Measurements from ENCODE around the gene TBRG4. TPM values are rescaled to one million over a fixed set of nuclear protein-coding genes. Genes with fewer than 3 reads are reported as not detected.

Gene TBRG4
- total RNA-seq = 10 to 100 TPM; 24.2 to 92.2 (median 54.6) TPM

- TF ChIP-seq POLR2AphosphoS5 (IDR thresholded peaks at IDR 0.05) (peak; percentile 99), CTCF (IDR thresholded peaks at IDR 0.05) (peak in 2 of 6 experiments; percentile 17 to 37), POLR2A (IDR thresholded peaks at IDR 0.05) (peak; percentile 58 to 97 (median 81)), EP300 (IDR thresholded peaks at IDR 0.05) (peak in 2 of 4 donors; percentile 57 to 74)
- peaks cover 21 to 54% (median 37%) of the 10 kb centered on the region in 4 donors for H3K4me1 ChIP-seq
- DNase-seq (peak; percentile 94 to 99), ATAC-seq (ENCODE audit: low FRiP score in 2 of 2) (peak; percentile 98 to 99)
- no peaks in the 10 kb centered on the region for H3K9me3 ChIP-seq
- H3K36me3 ChIP-seq = peaks cover 12 to 27% (median 26%) of the 10 kb centered on the region in 4 donors
- WGBS, 2 donors = 0 to 1% methylated on average over 46 to 59 of the region's 64 CpGs
- no peaks in the 10 kb centered on the region for H3K27me3 ChIP-seq
- peak within 1 kb of the TSS; percentile 64 to 82 (median 69) for H3K4me3 ChIP-seq
- peak within 1 kb of the TSS; percentile 90 to 96 (median 94) for H3K27ac ChIP-seq
Observed at GRCh38 chr7:45111298-45112223, at the start of gene TBRG4. Gene TBRG4 (minus strand): TSS chr7:45111697. CDS start chr7:45109237, 2,460 bp downstream.

GRCh38 chr7:45161138-45161537, 49.6 kb upstream of the TBRG4 start:
- Histone ChIP-seq H3K4me3 (peak overlapping the region in 3 of 4 donors; percentile 48 to 67 (median 52)), H3K9me3 (peaks cover 0 to 11% (median 3%) of the 10 kb centered on the region in 4 donors), H3K27me3 (peaks cover 0 to 8% (median 3%) of the 10 kb centered on the region in 4 donors), H3K4me1 (peaks cover 0 to 20% (median 5%) of the 10 kb centered on the region in 4 donors), H3K36me3 (peaks cover 0 to 16% (median 0%) of the 10 kb centered on the region in 4 donors), H3K27ac (peak overlapping the region; percentile 40 to 94 (median 62))
- TF ChIP-seq CTCF (IDR thresholded peaks at IDR 0.05) (no peak), POLR2A (IDR thresholded peaks at IDR 0.05) (no peak), EP300 (IDR thresholded peaks at IDR 0.05) (no peak), POLR2AphosphoS5 (IDR thresholded peaks at IDR 0.05) (no peak)
- ATAC-seq (ENCODE audit: low FRiP score in 2 of 2) (no peak), DNase-seq (no peak)
- 51 to 62% methylated on average over 4 of the region's 4 CpGs for WGBS, 2 donors

GRCh38 chr7:45160417-45160881, 49.0 kb upstream of the TBRG4 start:
- H3K27ac ChIP-seq = peak overlapping the region in 3 of 4 donors; percentile 41 to 94 (median 83)
- 27 to 49% methylated on average over 10 of the region's 10 CpGs for WGBS, 2 donors
- H3K27me3 ChIP-seq = peaks cover 0 to 8% (median 3%) of the 10 kb centered on the region in 4 donors
- no peak for TF ChIP-seq POLR2A (IDR thresholded peaks at IDR 0.05)
- no peak for TF ChIP-seq POLR2AphosphoS5 (IDR thresholded peaks at IDR 0.05)
- no peak for TF ChIP-seq CTCF (IDR thresholded peaks at IDR 0.05)
- TF ChIP-seq EP300 (IDR thresholded peaks at IDR 0.05) = no peak
- peaks cover 0 to 20% (median 5%) of the 10 kb centered on the region in 4 donors for H3K4me1 ChIP-seq
- ATAC-seq (ENCODE audit: low FRiP score in 2 of 2) (no peak), DNase-seq (no peak)
- H3K36me3 ChIP-seq = peaks cover 0 to 16% (median 0%) of the 10 kb centered on the region in 4 donors
- peak overlapping the region in 3 of 4 donors; percentile 48 to 67 (median 52) for H3K4me3 ChIP-seq
- peaks cover 0 to 11% (median 3%) of the 10 kb centered on the region in 4 donors for H3K9me3 ChIP-seq

GRCh38 chr7:45159296-45159695, 47.8 kb upstream of the TBRG4 start:
- DNase-seq (no peak), ATAC-seq (ENCODE audit: low FRiP score in 2 of 2) (no peak)
- Histone ChIP-seq H3K9me3 (peaks cover 0 to 7% (median 3%) of the 10 kb centered on the region in 4 donors), H3K27ac (peak overlapping the region; percentile 74 to 94 (median 83)), H3K4me1 (peaks cover 0 to 23% (median 7%) of the 10 kb centered on the region in 4 donors), H3K4me3 (peak overlapping the region; percentile 14 to 67 (median 50)), H3K36me3 (peaks cover 0 to 11% (median 0%) of the 10 kb centered on the region in 4 donors), H3K27me3 (peaks cover 0 to 8% (median 3%) of the 10 kb centered on the region in 4 donors)
- TF ChIP-seq POLR2AphosphoS5 (IDR thresholded peaks at IDR 0.05) (no peak), EP300 (IDR thresholded peaks at IDR 0.05) (no peak)
- 76 to 81% methylated on average over 4 of the region's 4 CpGs for WGBS, 2 donors

- Histone ChIP-seq H3K9me3 (no peaks in the 10 kb centered on the region), H3K4me3 (peak overlapping the region; percentile 48 to 67 (median 51)), H3K36me3 (peaks cover 0 to 4% (median 0%) of the 10 kb centered on the region in 4 donors), H3K4me1 (peaks cover 0 to 23% (median 7%) of the 10 kb centered on the region in 4 donors), H3K27ac (peak overlapping the region; percentile 74 to 94 (median 83)), H3K27me3 (peaks cover 0 to 8% (median 3%) of the 10 kb centered on the region in 4 donors)
- TF ChIP-seq EP300 (IDR thresholded peaks at IDR 0.05) = no peak
- no peak for TF ChIP-seq POLR2A (IDR thresholded peaks at IDR 0.05)
- no peak for TF ChIP-seq CTCF (IDR thresholded peaks at IDR 0.05)
- TF ChIP-seq POLR2AphosphoS5 (IDR thresholded peaks at IDR 0.05) = no peak
- WGBS, 2 donors = 71 to 93% methylated on average over 1 of the region's 1 CpG
- ATAC-seq (ENCODE audit: low FRiP score in 2 of 2) (no peak), DNase-seq (no peak)
Observed at GRCh38 chr7:45158471-45158870, 47.0 kb upstream of the TBRG4 start.
